GM23338 (cell line): Measurements from ENCODE around the gene SLX4IP. TPM values are rescaled to one million over a fixed set of nuclear protein-coding genes. Genes with fewer than 3 reads are reported as not detected.

Experiments
- ATAC-seq: fragments of 200-7000 bp; cut with Tn5 transposase; 3 replicates; pipeline ENCODE4 v1.9.1; 2020
- DNase-seq: peaks from one replicate; pipeline ENCODE4 v3.0.0-alpha.2; 2015; ENCODE audit warnings: low spot score
- H2AFZ ChIP-seq: fragments of 200-600 bp; sonication (generic); 2 replicates; pipeline ENCODE4 v1.8.0; 2016; ENCODE audit warnings: antibody characterized with exemption, mild to moderate bottlenecking, moderate library complexity
- H3F3A ChIP-seq: fragments of 200-600 bp; sonication (generic); replicated peaks from 2 replicates; pipeline ENCODE4 v1.8.0; 2017; ENCODE audit warnings: antibody characterized with exemption, mixed run types, low read depth
- H3K27ac ChIP-seq: fragments of 200-600 bp; sonication (generic); 2 replicates; pipeline ENCODE4 v1.6.1; 2016; ENCODE audit warnings: low read depth
- H3K27me3 ChIP-seq: fragments of 200-600 bp; sonication (generic); 2 replicates; pipeline ENCODE4 v1.8.0; 2016; ENCODE audit warnings: mild to moderate bottlenecking, mixed run types, moderate library complexity; ENCODE audit not compliant: insufficient read depth
- H3K36me3 ChIP-seq: fragments of 200-600 bp; sonication (generic); 2 replicates; pipeline ENCODE4 v1.8.0; 2016; ENCODE audit warnings: mild to moderate bottlenecking; ENCODE audit not compliant: insufficient read depth
- H3K4me1 ChIP-seq: fragments of 200-600 bp; sonication (generic); 2 replicates; pipeline ENCODE4 v1.8.0; 2016; ENCODE audit warnings: mild to moderate bottlenecking, moderate library complexity; ENCODE audit not compliant: insufficient read depth
- H3K4me2 ChIP-seq: fragments of 200-600 bp; sonication (generic); 2 replicates; pipeline ENCODE4 v1.7.1; 2017; ENCODE audit warnings: mixed run types
- H3K4me3 ChIP-seq: fragments of 200-600 bp; sonication (generic); 2 replicates; pipeline ENCODE4 v1.6.1; 2016; ENCODE audit warnings: mixed run types
- H3K79me2 ChIP-seq: fragments of 200-600 bp; sonication (generic); replicated peaks from 2 replicates; pipeline ENCODE4 v1.8.0; 2017; ENCODE audit warnings: mild to moderate bottlenecking; ENCODE audit not compliant: insufficient read depth
- H3K9me2 ChIP-seq: fragments of 200-600 bp; sonication (generic); 2 replicates; pipeline ENCODE4 v1.8.0; 2017; ENCODE audit not compliant: insufficient read depth
- H4K20me1 ChIP-seq: fragments of 200-600 bp; sonication (generic); replicated peaks from 2 replicates; pipeline ENCODE4 v1.8.0; 2017; ENCODE audit warnings: mild to moderate bottlenecking; ENCODE audit not compliant: insufficient read depth
- H3K27ac Mint-ChIP-seq: 2 replicates; pipeline ENCODE4 v1.8.0; 2020; ENCODE audit warnings: inconsistent platforms, mild to moderate bottlenecking, moderate library complexity, mixed read lengths
- H3K27me3 Mint-ChIP-seq: 3 replicates; pipeline ENCODE4 v1.8.0; 2022; ENCODE audit warnings: low read depth, mild to moderate bottlenecking, moderate library complexity, mixed read lengths, inconsistent platforms; ENCODE audit not compliant: insufficient read depth, poor library complexity
- H3K36me3 Mint-ChIP-seq: 3 replicates; pipeline ENCODE4 v1.8.0; 2021; ENCODE audit warnings: low read depth, mild to moderate bottlenecking, inconsistent platforms, moderate library complexity, mixed read lengths
- H3K4me1 Mint-ChIP-seq: 3 replicates; pipeline ENCODE4 v1.8.0; 2020; ENCODE audit warnings: mild to moderate bottlenecking, inconsistent platforms, mixed read lengths
- H3K4me3 Mint-ChIP-seq: 3 replicates; pipeline ENCODE4 v1.8.0; 2021; ENCODE audit warnings: moderate library complexity, mild to moderate bottlenecking, inconsistent platforms, mixed read lengths
- H3K9me3 Mint-ChIP-seq: 3 replicates; pipeline ENCODE4 v1.8.0; 2020; ENCODE audit warnings: moderate library complexity, mild to moderate bottlenecking, inconsistent platforms, mixed read lengths
- CREB1 ChIP-seq: fragments of 250-450 bp; sonication (Bioruptor Pico); IDR thresholded peaks from 2 replicates; pipeline ENCODE4 v1.5.0; 2020; ENCODE audit warnings: low read depth, mild to moderate bottlenecking, moderate library complexity
- ETS1 ChIP-seq: IDR thresholded peaks from 2 replicates; pipeline ENCODE4 v1.6.1; 2016; ENCODE audit warnings: antibody characterized with exemption
- EZH2 ChIP-seq: fragments of 200-600 bp; sonication (generic); IDR thresholded peaks from one replicate; pipeline ENCODE4 v1.8.0; 2017; ENCODE audit warnings: antibody characterized with exemption, mild to moderate bottlenecking, low read depth; ENCODE audit not compliant: unreplicated experiment
- EZH2phosphoT487 ChIP-seq: fragments of 200-600 bp; sonication (generic); IDR thresholded peaks from one replicate; pipeline ENCODE4 v1.8.1; 2018; ENCODE audit warnings: antibody characterized with exemption; ENCODE audit not compliant: unreplicated experiment
- JUNB ChIP-seq: IDR thresholded peaks from one replicate; pipeline ENCODE4 v1.6.1; 2016; ENCODE audit warnings: antibody characterized with exemption; ENCODE audit not compliant: unreplicated experiment
- NANOG ChIP-seq: IDR thresholded peaks from 2 replicates; pipeline ENCODE4 v1.6.1; 2016; ENCODE audit warnings: antibody characterized with exemption, borderline replicate concordance
- POLR2AphosphoS5 ChIP-seq: IDR thresholded peaks from 2 replicates; pipeline ENCODE4 v1.6.1; 2016; ENCODE audit warnings: antibody characterized with exemption, low read depth
- STAT1 ChIP-seq: IDR thresholded peaks from one replicate; pipeline ENCODE4 v1.6.1; 2016; ENCODE audit warnings: antibody characterized with exemption; ENCODE audit not compliant: unreplicated experiment
- ZNF114 ChIP-seq: fragments of 250-450 bp; sonication (Bioruptor Pico); IDR thresholded peaks from 2 replicates; pipeline ENCODE4 v1.5.0; 2020; ENCODE audit warnings: mild to moderate bottlenecking, moderate library complexity
- ZNF331 ChIP-seq: fragments of 250-450 bp; sonication (Bioruptor Pico); IDR thresholded peaks from 2 replicates; pipeline ENCODE4 v1.5.0; 2020; ENCODE audit warnings: low read depth, mild to moderate bottlenecking, moderate library complexity
- ZNF462 ChIP-seq: fragments of 250-450 bp; sonication (Bioruptor Pico); IDR thresholded peaks from 2 replicates; pipeline ENCODE4 v1.5.0; 2020; ENCODE audit warnings: mild to moderate bottlenecking, moderate library complexity
- polyA plus RNA-seq: library from polyadenylated mRNA; unstranded; fragments of >200 nt; fragmentation: Nextera tagmentation; extraction: Ambion mirVana; gene quantifications from 2 replicates; pipeline ENCODE4 v1.2.1, GENCODE V29; 2016
- total RNA-seq: library from RNA; depleted of rRNA; stranded (reverse); fragments of >200 nt; shearing (Covaris generic); gene quantifications from 2 replicates; pipeline ENCODE4 v1.2.3, GENCODE V29; 2014
- TF ChIP-seq, protein P1 (sequence below), 2 experiments: fragments of 200-600 bp in 1 of 2; sonication (generic) in 1 of 2; conservative IDR thresholded peaks; 2 replicates each; pipeline versions ENCODE4 v1.5.1 to v1.6.1; 2016 to 2017; ENCODE audit warnings: antibody characterized with exemption in 2 of 2, low read depth in 2 of 2, mild to moderate bottlenecking in 2 of 2, moderate library complexity in 1 of 2
- TF ChIP-seq, protein P2 (sequence below): IDR thresholded peaks from one replicate; pipeline ENCODE4 v1.6.1; 2018; ENCODE audit warnings: antibody characterized with exemption; ENCODE audit not compliant: unreplicated experiment

Gene SLX4IP
- total and polyA plus RNA-seq, 2 experiments from 2014 or later: 9.1 to 9.8 TPM

GRCh38 chr20:10591946-10592521, 156.9 kb downstream of the SLX4IP start:
- H3K27ac Mint-ChIP-seq: no peak overlapping the region
- no peaks in the 10 kb centered on the region for H3F3A ChIP-seq

More at GRCh38 chr20:10591946-10592521, 156.9 kb downstream of the SLX4IP start:
- H4K20me1 ChIP-seq: no peaks in the 10 kb centered on the region
- H3K27ac ChIP-seq: no peak overlapping the region
- H3K36me3 Mint-ChIP-seq: no peaks in the 10 kb centered on the region
- no peak overlapping the region for H3K4me2 ChIP-seq
- no peaks in the 10 kb centered on the region for H3K9me2 ChIP-seq
- ATAC-seq: no peak
- H3K9me3 Mint-ChIP-seq: no peaks in the 10 kb centered on the region; the same call in 2 of the 3 replicates
- no peaks in the 10 kb centered on the region for H3K4me1 ChIP-seq
- no peak for DNase-seq
- H3K27me3 Mint-ChIP-seq: no peaks in the 10 kb centered on the region
- H3K4me3 ChIP-seq: no peak overlapping the region
- TF ChIP-seq CREB1 (CRISPR knock-in tag) (no peak), ETS1 (no peak), STAT1 (no peak), ZNF331 (CRISPR knock-in tag) (no peak), EZH2 (no peak), ZNF114 (no peak), NANOG (no peak), EZH2phosphoT487 (no peak), JUNB (no peak), POLR2AphosphoS5 (no peak), ZNF462 (CRISPR knock-in tag) (no peak)
- TF ChIP-seq, protein P1, sequence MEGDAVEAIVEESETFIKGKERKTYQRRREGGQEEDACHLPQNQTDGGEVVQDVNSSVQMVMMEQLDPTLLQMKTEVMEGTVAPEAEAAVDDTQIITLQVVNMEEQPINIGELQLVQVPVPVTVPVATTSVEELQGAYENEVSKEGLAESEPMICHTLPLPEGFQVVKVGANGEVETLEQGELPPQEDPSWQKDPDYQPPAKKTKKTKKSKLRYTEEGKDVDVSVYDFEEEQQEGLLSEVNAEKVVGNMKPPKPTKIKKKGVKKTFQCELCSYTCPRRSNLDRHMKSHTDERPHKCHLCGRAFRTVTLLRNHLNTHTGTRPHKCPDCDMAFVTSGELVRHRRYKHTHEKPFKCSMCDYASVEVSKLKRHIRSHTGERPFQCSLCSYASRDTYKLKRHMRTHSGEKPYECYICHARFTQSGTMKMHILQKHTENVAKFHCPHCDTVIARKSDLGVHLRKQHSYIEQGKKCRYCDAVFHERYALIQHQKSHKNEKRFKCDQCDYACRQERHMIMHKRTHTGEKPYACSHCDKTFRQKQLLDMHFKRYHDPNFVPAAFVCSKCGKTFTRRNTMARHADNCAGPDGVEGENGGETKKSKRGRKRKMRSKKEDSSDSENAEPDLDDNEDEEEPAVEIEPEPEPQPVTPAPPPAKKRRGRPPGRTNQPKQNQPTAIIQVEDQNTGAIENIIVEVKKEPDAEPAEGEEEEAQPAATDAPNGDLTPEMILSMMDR (conservative IDR thresholded peaks at IDR 0.05; ENCODE audit: low read depth in 2 of 2): no peak
- TF ChIP-seq, protein P2, sequence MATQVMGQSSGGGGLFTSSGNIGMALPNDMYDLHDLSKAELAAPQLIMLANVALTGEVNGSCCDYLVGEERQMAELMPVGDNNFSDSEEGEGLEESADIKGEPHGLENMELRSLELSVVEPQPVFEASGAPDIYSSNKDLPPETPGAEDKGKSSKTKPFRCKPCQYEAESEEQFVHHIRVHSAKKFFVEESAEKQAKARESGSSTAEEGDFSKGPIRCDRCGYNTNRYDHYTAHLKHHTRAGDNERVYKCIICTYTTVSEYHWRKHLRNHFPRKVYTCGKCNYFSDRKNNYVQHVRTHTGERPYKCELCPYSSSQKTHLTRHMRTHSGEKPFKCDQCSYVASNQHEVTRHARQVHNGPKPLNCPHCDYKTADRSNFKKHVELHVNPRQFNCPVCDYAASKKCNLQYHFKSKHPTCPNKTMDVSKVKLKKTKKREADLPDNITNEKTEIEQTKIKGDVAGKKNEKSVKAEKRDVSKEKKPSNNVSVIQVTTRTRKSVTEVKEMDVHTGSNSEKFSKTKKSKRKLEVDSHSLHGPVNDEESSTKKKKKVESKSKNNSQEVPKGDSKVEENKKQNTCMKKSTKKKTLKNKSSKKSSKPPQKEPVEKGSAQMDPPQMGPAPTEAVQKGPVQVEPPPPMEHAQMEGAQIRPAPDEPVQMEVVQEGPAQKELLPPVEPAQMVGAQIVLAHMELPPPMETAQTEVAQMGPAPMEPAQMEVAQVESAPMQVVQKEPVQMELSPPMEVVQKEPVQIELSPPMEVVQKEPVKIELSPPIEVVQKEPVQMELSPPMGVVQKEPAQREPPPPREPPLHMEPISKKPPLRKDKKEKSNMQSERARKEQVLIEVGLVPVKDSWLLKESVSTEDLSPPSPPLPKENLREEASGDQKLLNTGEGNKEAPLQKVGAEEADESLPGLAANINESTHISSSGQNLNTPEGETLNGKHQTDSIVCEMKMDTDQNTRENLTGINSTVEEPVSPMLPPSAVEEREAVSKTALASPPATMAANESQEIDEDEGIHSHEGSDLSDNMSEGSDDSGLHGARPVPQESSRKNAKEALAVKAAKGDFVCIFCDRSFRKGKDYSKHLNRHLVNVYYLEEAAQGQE: no peak
- H3K79me2 ChIP-seq: no peaks in the 10 kb centered on the region
- H3K4me1 Mint-ChIP-seq: peaks cover 5% of the 10 kb centered on the region; the same call in 2 of the 3 replicates
- no peaks in the 10 kb centered on the region for H3K27me3 ChIP-seq
- no peak overlapping the region for H3K4me3 Mint-ChIP-seq
- no peaks in the 10 kb centered on the region for H3K36me3 ChIP-seq
- H2AFZ ChIP-seq: no peak overlapping the region
